ENCODE results near the gene PLEKHH3. TPM values are rescaled to one million over a fixed set of nuclear protein-coding genes. Genes with fewer than 3 reads are reported as not detected.

PLEKHH3 gene
- total RNA-seq, 1 experiment from 2014 or later, result 26.2 TPM

DNA sequence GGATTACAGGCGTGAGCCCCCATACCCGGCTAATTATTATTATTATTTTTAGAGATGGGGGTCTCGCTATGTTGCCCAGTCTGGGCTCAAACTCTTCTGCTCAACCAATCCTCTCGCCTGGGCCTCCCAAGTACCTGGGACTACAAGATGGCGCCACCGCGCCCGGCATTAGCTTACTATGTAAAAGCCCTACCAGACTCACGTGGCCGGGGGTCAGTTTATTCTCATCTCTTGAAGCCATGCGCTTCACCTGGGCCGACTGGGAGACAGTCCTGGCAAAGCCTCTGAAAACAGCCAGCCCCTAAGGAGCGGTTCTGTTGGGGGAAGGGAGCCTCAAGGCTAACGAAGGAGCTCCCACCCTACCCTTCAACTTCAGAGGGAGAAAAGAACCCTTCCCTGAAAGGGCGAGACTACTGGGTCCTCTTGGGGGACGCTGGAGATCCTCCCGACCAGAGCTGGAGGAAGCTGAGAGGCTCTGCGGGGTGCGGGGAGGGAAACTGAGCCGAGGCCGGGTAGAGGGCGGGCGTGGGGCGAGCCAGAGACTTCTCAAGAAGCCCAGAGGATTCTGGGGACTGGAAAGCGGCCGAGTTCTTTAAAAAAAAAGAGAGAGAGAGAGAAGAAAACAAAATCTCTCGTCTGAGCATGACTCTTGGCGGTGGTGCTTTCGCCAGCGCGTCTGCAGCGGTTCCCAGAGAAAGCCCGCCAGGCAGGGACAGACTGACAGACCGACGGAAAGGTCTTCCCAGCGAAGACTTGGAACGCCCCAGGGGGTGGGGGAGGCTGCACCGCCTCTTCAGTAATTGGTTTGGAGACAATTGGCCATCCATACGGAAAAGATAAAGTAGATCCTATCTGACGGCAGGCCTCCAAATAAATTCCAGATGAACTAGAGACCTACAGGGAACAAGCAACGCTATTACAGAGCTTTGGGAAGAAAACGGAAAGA, 23.3 kb downstream of the PLEKHH3 start:
- POLR2A ChIA-PET, result no interaction called here
- intact Hi-C loops (cut with micrococcal nuclease; ENCODE audit: unreplicated experiment), result no loop called here
- no peaks in the 10 kb centered on the region for H3K9me3 ChIP-seq
- H3K4me1 ChIP-seq, result no peaks in the 10 kb centered on the region
- H3K36me3 ChIP-seq (ENCODE audit: control insufficient read depth, insufficient read depth, low read length), result no peaks in the 10 kb centered on the region
- H3K27ac Mint-ChIP-seq (ENCODE audit: unreplicated experiment), result no peak overlapping the region
- no TSS peak for BruUV-seq (replicated peaks)
- no peak overlapping the region for H3K4me3 ChIP-seq (ENCODE audit: low read depth, low read length)
- peaks cover 9% of the 10 kb centered on the region for H3K4me1 Mint-ChIP-seq (ENCODE audit: low read depth, unreplicated experiment)
- H3K9me3 Mint-ChIP-seq (ENCODE audit: unreplicated experiment), result no peaks in the 10 kb centered on the region
- TF ChIP-seq, protein P1, sequence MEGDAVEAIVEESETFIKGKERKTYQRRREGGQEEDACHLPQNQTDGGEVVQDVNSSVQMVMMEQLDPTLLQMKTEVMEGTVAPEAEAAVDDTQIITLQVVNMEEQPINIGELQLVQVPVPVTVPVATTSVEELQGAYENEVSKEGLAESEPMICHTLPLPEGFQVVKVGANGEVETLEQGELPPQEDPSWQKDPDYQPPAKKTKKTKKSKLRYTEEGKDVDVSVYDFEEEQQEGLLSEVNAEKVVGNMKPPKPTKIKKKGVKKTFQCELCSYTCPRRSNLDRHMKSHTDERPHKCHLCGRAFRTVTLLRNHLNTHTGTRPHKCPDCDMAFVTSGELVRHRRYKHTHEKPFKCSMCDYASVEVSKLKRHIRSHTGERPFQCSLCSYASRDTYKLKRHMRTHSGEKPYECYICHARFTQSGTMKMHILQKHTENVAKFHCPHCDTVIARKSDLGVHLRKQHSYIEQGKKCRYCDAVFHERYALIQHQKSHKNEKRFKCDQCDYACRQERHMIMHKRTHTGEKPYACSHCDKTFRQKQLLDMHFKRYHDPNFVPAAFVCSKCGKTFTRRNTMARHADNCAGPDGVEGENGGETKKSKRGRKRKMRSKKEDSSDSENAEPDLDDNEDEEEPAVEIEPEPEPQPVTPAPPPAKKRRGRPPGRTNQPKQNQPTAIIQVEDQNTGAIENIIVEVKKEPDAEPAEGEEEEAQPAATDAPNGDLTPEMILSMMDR (IDR thresholded peaks at IDR 0.05; ENCODE audit: insufficient read depth in 1 of 2, low read depth in 1 of 2, low read length in 1 of 2, severe bottlenecking in 1 of 2, unreplicated experiment in 1 of 2), result no peak
- no peaks in the 10 kb centered on the region for H3K27me3 Mint-ChIP-seq (ENCODE audit: insufficient read depth, unreplicated experiment)
- CTCF ChIA-PET, result no interaction called here
- H3K27me3 ChIP-seq (replicated peaks; ENCODE audit: control insufficient read depth, insufficient read depth, low read length), result no peaks in the 10 kb centered on the region
- H3K36me3 Mint-ChIP-seq (ENCODE audit: insufficient read depth, unreplicated experiment), result peaks cover 4% of the 10 kb centered on the region
- no peak for DNase-seq
- H3K4me3 Mint-ChIP-seq (ENCODE audit: unreplicated experiment), result peak overlapping the region; percentile 6

DNA sequence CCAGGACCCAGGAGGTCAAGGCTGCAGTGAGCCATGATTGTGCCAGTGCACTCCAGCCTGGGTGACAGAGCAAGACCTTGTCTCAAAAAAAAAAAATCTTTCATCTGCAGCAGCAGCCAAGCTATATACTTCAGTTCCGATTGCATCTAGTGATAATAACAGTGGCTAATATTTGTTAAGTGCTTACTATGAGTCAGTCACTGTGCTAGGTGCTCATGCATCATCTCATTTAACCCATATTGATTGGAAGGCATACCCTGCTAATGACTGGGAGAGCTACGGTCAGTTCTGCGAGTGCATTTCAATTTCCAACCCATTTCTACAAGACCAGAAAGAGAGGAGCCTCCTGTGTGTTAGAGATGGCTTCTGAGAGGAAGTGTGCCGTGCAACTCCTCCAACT, 25.4 kb downstream of the PLEKHH3 start:
- CTCF ChIA-PET, result interaction anchor here (0.7 kb wide), 1 partner anchor 25 kb away, joined by 3 read pairs; no protein-coding TSS in a partner anchor
- Histone ChIP-seq H3K36me3 (ENCODE audit: control insufficient read depth, insufficient read depth, low read length) (no peaks in the 10 kb centered on the region), H3K9me3 (no peaks in the 10 kb centered on the region), H3K27me3 (replicated peaks; ENCODE audit: control insufficient read depth, insufficient read depth, low read length) (no peaks in the 10 kb centered on the region), H3K4me1 (no peaks in the 10 kb centered on the region), H3K4me3 (ENCODE audit: low read depth, low read length) (no peak overlapping the region)
- intact Hi-C loops (cut with micrococcal nuclease; ENCODE audit: unreplicated experiment), result no loop called here
- H3K27ac Mint-ChIP-seq (ENCODE audit: unreplicated experiment), result no peak overlapping the region
- TF ChIP-seq, protein P1 (IDR thresholded peaks at IDR 0.05; ENCODE audit: insufficient read depth in 1 of 2, low read depth in 1 of 2, low read length in 1 of 2, severe bottlenecking in 1 of 2, unreplicated experiment in 1 of 2), result no peak
- no peak overlapping the region for H3K4me3 Mint-ChIP-seq (ENCODE audit: unreplicated experiment)
- H3K9me3 Mint-ChIP-seq (ENCODE audit: unreplicated experiment), result no peaks in the 10 kb centered on the region
- POLR2A ChIA-PET, result no interaction called here
- no peak for DNase-seq
- H3K4me1 Mint-ChIP-seq (ENCODE audit: low read depth, unreplicated experiment), result peaks cover 9% of the 10 kb centered on the region
- no peaks in the 10 kb centered on the region for H3K36me3 Mint-ChIP-seq (ENCODE audit: insufficient read depth, unreplicated experiment)
- H3K27me3 Mint-ChIP-seq (ENCODE audit: insufficient read depth, unreplicated experiment), result no peaks in the 10 kb centered on the region
- BruUV-seq (replicated peaks), result no TSS peak

DNA sequence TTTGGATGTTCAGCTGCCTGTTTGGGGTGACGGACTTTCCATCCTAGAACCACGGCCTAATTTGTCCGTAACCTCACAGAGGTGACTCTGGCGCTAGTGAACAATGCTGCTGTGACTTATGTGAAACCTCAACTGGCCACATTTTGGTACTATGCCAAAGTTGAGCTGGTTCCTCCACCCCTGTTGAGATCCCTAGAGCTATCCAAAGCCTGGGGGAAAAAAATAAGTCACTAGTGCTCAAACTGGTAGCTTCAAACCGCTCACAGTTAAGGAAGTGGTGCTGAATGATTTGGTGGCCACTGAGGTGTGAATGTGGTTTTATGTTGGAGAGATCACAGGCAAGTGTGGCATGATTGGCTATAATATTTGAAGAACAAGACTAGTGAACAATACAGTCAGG, 29.0 kb downstream of the PLEKHH3 start:
- Histone ChIP-seq H3K4me1 (no peaks in the 10 kb centered on the region), H3K9me3 (no peaks in the 10 kb centered on the region), H3K36me3 (ENCODE audit: control insufficient read depth, insufficient read depth, low read length) (no peaks in the 10 kb centered on the region), H3K4me3 (ENCODE audit: low read depth, low read length) (no peak overlapping the region), H3K27me3 (replicated peaks; ENCODE audit: control insufficient read depth, insufficient read depth, low read length) (no peaks in the 10 kb centered on the region)
- H3K4me1 Mint-ChIP-seq (ENCODE audit: low read depth, unreplicated experiment), result peaks cover 3% of the 10 kb centered on the region
- no peaks in the 10 kb centered on the region for H3K36me3 Mint-ChIP-seq (ENCODE audit: insufficient read depth, unreplicated experiment)
- BruUV-seq (replicated peaks), result no TSS peak
- H3K27ac Mint-ChIP-seq (ENCODE audit: unreplicated experiment), result no peak overlapping the region
- peaks cover under 1% of the 10 kb centered on the region for H3K27me3 Mint-ChIP-seq (ENCODE audit: insufficient read depth, unreplicated experiment)
- ChIA-PET CTCF (no interaction called here), POLR2A (interaction anchor here (0.9 kb wide), 1 partner anchor 39 kb away, joined by 3 read pairs; the partner anchor contains the start of genes RETREG3 and TUBG1)
- intact Hi-C loops (cut with micrococcal nuclease; ENCODE audit: unreplicated experiment), result no loop called here
- H3K4me3 Mint-ChIP-seq (ENCODE audit: unreplicated experiment), result no peak overlapping the region
- H3K9me3 Mint-ChIP-seq (ENCODE audit: unreplicated experiment), result no peaks in the 10 kb centered on the region
- DNase-seq, result no peak
- TF ChIP-seq, protein P1 (IDR thresholded peaks at IDR 0.05; ENCODE audit: insufficient read depth in 1 of 2, low read depth in 1 of 2, low read length in 1 of 2, severe bottlenecking in 1 of 2, unreplicated experiment in 1 of 2), result no peak

All from Caco-2 (cell line).